Measurements from ENCODE around the gene MOSPD3. TPM values are rescaled to one million over a fixed set of nuclear protein-coding genes. Genes with fewer than 3 reads are reported as not detected.
A peak's percentile ranks its signal among the peaks of the same experiment; 100 is the strongest.

The MOSPD3 gene
- polyA plus RNA-seq, 1 donor (not counting 4 experiments of a cell fraction or from before 2014, with no cell fraction given) = 5.5 TPM

DNA sequence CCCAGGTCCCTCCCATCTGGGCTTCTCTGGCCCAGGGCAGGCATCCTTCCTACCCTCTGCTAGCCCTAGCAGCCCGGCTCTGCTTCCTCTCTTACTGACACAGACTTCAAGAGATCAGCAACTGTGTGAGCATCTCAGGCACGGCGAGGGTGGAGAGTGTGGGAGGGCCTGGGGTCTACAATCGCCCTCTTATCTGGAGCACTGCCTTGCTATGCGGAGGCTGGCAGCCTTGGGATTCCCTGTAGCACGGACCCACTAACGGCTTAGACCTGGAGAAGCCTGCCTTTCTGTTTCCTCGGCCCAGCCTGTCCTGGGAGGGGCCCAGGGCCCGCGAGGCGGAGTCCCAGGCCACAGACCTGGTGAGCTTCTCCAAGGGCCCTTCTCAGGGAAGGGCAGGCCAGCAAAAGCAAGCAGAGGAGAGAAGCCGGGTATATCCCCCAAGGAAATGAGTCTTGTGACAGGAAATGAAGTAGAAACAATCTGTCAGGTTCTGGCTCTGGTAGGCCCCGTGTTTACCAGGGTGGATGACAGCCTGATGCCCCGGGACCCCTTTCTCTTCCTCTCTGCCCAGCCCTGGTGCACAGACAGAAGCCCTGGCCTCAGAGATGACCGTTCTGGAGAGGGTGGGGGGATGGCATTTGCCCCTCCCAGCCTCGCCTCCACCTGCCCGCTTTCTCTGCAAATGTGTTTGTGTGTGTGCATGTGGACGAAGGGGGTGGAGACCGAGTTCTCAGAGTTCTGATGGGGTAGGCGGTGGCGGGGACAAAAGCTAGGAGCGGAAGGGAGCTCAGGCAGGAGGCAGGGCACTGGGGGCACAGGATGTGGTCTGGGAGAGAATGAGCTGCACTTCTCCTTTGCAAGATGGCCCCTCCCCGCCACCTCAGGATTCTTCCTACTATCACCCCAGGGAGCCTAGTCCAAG is 28.9 kb upstream of the MOSPD3 start:
- Histone ChIP-seq H3K36me3 (ENCODE audit: control insufficient read depth in 2 of 2, extremely low read depth in 1 of 2, insufficient read depth in 2 of 2, low read length in 2 of 2) (peaks cover 20 to 23% of the 10 kb centered on the region in 2 experiments), H3K9ac (ENCODE audit: control insufficient read depth, extremely low read depth, insufficient read depth, low read length) (no peak overlapping the region), H3K4me3 (ENCODE audit: control insufficient read depth in 2 of 3, extremely low read depth in 1 of 3, insufficient read depth in 2 of 3, low read depth in 1 of 3, low read length in 3 of 3) (no peak overlapping the region), H2AFZ (ENCODE audit: control insufficient read depth, low read length) (no peak overlapping the region), H3K27ac (ENCODE audit: control insufficient read depth, insufficient read depth, low read length) (no peak overlapping the region), H3K79me2 (ENCODE audit: control insufficient read depth, insufficient read depth, low read length) (peaks cover 13% of the 10 kb centered on the region), H3K4me1 (ENCODE audit: control insufficient read depth, extremely low read depth, insufficient read depth, low read length) (peaks cover 32% of the 10 kb centered on the region), H3K4me2 (ENCODE audit: control insufficient read depth, extremely low read depth, insufficient read depth, low read depth, low read length) (no peak overlapping the region), H4K20me1 (ENCODE audit: control insufficient read depth, extremely low read depth, insufficient read depth, low read length) (peaks cover 8% of the 10 kb centered on the region), H3K27me3 (ENCODE audit: control insufficient read depth, extremely low read depth, insufficient read depth, low read length) (no peaks in the 10 kb centered on the region), H3K9me3 (ENCODE audit: control insufficient read depth, low read depth, low read length) (no peaks in the 10 kb centered on the region), H3K9me1 (ENCODE audit: control insufficient read depth, extremely low read depth, insufficient read depth, low read length) (no peaks in the 10 kb centered on the region)
- no peak for TF ChIP-seq EZH2 (IDR thresholded peaks at IDR 0.05; ENCODE audit: low read length)
- TF ChIP-seq, protein P1, sequence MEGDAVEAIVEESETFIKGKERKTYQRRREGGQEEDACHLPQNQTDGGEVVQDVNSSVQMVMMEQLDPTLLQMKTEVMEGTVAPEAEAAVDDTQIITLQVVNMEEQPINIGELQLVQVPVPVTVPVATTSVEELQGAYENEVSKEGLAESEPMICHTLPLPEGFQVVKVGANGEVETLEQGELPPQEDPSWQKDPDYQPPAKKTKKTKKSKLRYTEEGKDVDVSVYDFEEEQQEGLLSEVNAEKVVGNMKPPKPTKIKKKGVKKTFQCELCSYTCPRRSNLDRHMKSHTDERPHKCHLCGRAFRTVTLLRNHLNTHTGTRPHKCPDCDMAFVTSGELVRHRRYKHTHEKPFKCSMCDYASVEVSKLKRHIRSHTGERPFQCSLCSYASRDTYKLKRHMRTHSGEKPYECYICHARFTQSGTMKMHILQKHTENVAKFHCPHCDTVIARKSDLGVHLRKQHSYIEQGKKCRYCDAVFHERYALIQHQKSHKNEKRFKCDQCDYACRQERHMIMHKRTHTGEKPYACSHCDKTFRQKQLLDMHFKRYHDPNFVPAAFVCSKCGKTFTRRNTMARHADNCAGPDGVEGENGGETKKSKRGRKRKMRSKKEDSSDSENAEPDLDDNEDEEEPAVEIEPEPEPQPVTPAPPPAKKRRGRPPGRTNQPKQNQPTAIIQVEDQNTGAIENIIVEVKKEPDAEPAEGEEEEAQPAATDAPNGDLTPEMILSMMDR (optimal IDR thresholded peaks at IDR 0.05 in 1 of 3, IDR thresholded peaks at IDR 0.05 in 1 of 3, conservative IDR thresholded peaks at IDR 0.05 in 1 of 3; ENCODE audit: extremely low read depth in 1 of 3, insufficient read depth in 2 of 3, low read length in 3 of 3) = no peak
- no peak for DNase-seq (ENCODE audit: low read depth, low spot score)
- FAIRE-seq = no peak
- dilution Hi-C loops (cut with MboI; ENCODE audit: extremely low pct_ligation_motif_present, low sequenced_read_pairs) = no loop called here

DNA sequence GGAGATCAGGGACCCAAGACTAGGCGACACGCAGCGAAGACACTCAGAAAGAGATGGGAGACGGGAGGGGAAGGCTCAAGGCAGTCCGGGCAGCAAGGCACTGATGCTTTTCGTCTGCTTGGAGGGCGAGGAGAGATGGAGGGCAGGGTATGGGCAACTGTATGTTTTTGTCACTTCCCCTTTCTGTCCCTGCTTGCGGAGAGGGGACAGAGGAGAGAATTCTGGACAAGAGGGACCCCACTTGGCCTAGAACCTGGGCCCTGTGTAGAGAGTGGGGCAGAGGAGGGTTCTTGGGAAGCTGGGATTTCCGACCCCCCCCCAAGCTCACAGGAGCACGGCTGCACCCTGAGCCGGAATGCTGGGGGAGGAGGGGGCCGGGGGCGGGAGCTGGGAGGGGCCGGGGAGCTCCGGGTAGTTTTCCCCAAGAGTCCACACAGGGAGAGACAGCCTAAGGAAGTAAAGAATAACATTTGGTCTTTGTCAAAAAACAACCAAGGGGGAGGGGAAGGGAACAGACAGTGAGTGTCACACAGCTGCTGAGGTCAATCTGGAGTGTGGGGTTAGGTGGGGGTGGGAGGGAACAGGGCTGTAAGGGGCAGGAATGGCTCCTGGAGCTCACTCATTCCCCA is 28.2 kb upstream of the MOSPD3 start:
- TF ChIP-seq EZH2 (IDR thresholded peaks at IDR 0.05; ENCODE audit: low read length) = no peak
- TF ChIP-seq, protein P1 (optimal IDR thresholded peaks at IDR 0.05 in 1 of 3, IDR thresholded peaks at IDR 0.05 in 1 of 3, conservative IDR thresholded peaks at IDR 0.05 in 1 of 3; ENCODE audit: extremely low read depth in 1 of 3, insufficient read depth in 2 of 3, low read length in 3 of 3) = no peak

More for the DNA sequence above, 28.2 kb upstream of the MOSPD3 start:
- peaks cover 32% of the 10 kb centered on the region for H3K4me1 ChIP-seq (ENCODE audit: control insufficient read depth, extremely low read depth, insufficient read depth, low read length)
- H4K20me1 ChIP-seq (ENCODE audit: control insufficient read depth, extremely low read depth, insufficient read depth, low read length) = peaks cover 8% of the 10 kb centered on the region
- H3K27ac ChIP-seq (ENCODE audit: control insufficient read depth, insufficient read depth, low read length) = peak overlapping the region; percentile 88
- no peaks in the 10 kb centered on the region for H3K27me3 ChIP-seq (ENCODE audit: control insufficient read depth, extremely low read depth, insufficient read depth, low read length)
- H3K9ac ChIP-seq (ENCODE audit: control insufficient read depth, extremely low read depth, insufficient read depth, low read length) = peak overlapping the region; percentile 90
- H3K4me2 ChIP-seq (ENCODE audit: control insufficient read depth, extremely low read depth, insufficient read depth, low read depth, low read length) = peak overlapping the region; percentile 85
- H3K9me3 ChIP-seq (ENCODE audit: control insufficient read depth, low read depth, low read length) = no peaks in the 10 kb centered on the region
- H3K79me2 ChIP-seq (ENCODE audit: control insufficient read depth, insufficient read depth, low read length) = peaks cover 13% of the 10 kb centered on the region
- FAIRE-seq = no peak
- dilution Hi-C loops (cut with MboI; ENCODE audit: extremely low pct_ligation_motif_present, low sequenced_read_pairs) = no loop called here
- H3K4me3 ChIP-seq (ENCODE audit: control insufficient read depth in 2 of 3, extremely low read depth in 1 of 3, insufficient read depth in 2 of 3, low read depth in 1 of 3, low read length in 3 of 3) = peak overlapping the region; percentile 88 to 96 (median 90)
- no peak overlapping the region for H2AFZ ChIP-seq (ENCODE audit: control insufficient read depth, low read length)
- H3K9me1 ChIP-seq (ENCODE audit: control insufficient read depth, extremely low read depth, insufficient read depth, low read length) = no peaks in the 10 kb centered on the region
- peaks cover 14 to 23% of the 10 kb centered on the region in 2 experiments for H3K36me3 ChIP-seq (ENCODE audit: control insufficient read depth in 2 of 2, extremely low read depth in 1 of 2, insufficient read depth in 2 of 2, low read length in 2 of 2)
- DNase-seq (ENCODE audit: low read depth, low spot score) = no peak
